ENCODE data around the gene SMAD7. TPM values are rescaled to one million over a fixed set of nuclear protein-coding genes. Genes with fewer than 3 reads are reported as not detected.
A peak's percentile ranks its signal among the peaks of the same experiment; 100 is the strongest.

The SMAD7 gene
- total RNA-seq, 4 donors from 2014 or later, result 9.1 to 13.4 (median 10.8) TPM

DNA sequence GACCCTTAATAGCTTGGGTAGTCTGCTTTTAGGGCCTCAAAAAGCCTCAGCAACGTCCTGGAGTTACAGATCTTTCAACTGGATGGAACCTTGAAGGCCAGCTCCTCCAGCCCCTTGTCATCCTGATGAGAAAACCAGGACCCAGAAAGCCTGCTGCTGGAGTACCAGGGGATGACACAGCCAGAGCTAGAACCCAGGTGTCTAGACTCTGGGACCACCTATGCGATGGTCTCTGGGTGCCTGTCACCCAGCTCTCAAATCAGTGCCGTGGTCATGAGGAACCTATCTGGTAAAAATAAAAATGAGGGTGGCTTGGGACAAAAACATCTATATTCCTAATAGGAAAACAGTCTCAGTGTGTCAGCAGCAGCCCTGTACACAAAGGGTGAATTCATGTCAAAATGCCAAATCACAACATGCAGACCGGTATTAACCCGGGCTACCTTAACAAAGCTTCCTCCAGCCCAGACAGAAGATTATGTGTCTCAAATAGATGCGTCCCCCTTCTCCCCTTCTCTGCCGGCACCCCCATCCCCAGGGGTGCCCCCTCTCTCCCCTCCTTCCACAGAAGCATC lies 28.5 kb downstream of the SMAD7 start:
- intact Hi-C loops (cut with DNase I; ENCODE audit: low total_unique reads) (no loop called here), in situ Hi-C loops (cut with MboI; ENCODE audit: low sequenced_read_pairs in 4 of 4) (no loop called here)
- Histone ChIP-seq H3K4me1 (peaks cover 19 to 53% of the 10 kb centered on the region in 2 donors), H3K9me3 (no peaks in the 10 kb centered on the region), H3K4me3 (peak overlapping the region in 3 of 4 donors; percentile 42 to 46 (median 43)), H3K27ac (peak overlapping the region; percentile 56 to 66 (median 62)), H3K36me3 (peaks cover 0 to 15% of the 10 kb centered on the region in 2 donors), H3K27me3 (no peaks in the 10 kb centered on the region)
- ATAC-seq, result no peak
- no peak for DNase-seq
- no peak for TF ChIP-seq CTCF (IDR thresholded peaks at IDR 0.05 in 4 of 5, conservative IDR thresholded peaks at IDR 0.05 in 1 of 5)
- no peak for TF ChIP-seq POLR2A (IDR thresholded peaks at IDR 0.05)

GRCh38 chr18:48921305-48922225 lies 29.2 kb downstream of the SMAD7 start:
- peak in 1 of 2 donors; percentile 38 for ATAC-seq
- H3K4me3 ChIP-seq, result no peak overlapping the region

DNA sequence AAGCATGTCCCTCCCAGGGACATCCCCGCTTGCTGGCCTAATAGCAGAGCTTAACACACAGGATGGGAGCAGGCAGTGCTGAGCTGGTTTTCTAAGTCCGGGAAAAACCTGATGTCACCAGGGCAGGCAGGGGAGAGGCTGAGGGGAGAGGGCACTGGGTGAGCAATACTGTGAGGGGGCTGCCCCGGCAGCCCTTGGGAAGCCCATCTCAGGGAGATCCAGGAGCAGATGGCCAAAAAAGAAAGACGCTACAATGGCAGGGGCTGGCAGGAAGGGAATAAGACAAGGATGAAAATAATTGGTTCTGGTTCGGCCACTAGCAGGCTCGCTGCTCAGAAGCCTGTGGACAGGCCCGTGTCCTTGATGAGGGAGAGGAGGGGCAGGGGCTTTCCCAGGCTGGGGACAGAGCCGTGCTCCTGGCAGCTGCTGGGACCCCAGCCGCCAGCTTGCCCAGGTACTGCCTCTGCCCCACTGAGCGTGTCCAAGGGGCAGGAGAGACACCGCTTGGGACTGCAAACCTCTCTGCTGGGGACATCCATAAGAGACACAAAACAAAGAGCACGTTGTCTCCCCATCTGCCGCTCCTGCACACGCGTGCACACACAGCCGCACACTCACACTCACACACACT lies 30.2 kb downstream of the SMAD7 start:
- TF ChIP-seq CTCF (IDR thresholded peaks at IDR 0.05 in 4 of 5, conservative IDR thresholded peaks at IDR 0.05 in 1 of 5) (no peak), POLR2A (IDR thresholded peaks at IDR 0.05) (no peak)
- in situ Hi-C loops (cut with MboI; ENCODE audit: low sequenced_read_pairs in 4 of 4), result no loop called here
- Histone ChIP-seq H3K27me3 (no peaks in the 10 kb centered on the region), H3K4me1 (peaks cover 19 to 39% of the 10 kb centered on the region in 2 donors), H3K36me3 (peaks cover 0 to 15% of the 10 kb centered on the region in 2 donors), H3K4me3 (no peak overlapping the region), H3K9me3 (no peaks in the 10 kb centered on the region), H3K27ac (no peak overlapping the region)
- intact Hi-C loops (cut with DNase I; ENCODE audit: low total_unique reads), result no loop called here
- no peak for DNase-seq
- no peak for ATAC-seq

More at GRCh38 chr18:48921305-48922225, 29.2 kb downstream of the SMAD7 start:
- H3K36me3 ChIP-seq, result peaks cover 0 to 15% of the 10 kb centered on the region in 2 donors
- in situ Hi-C loops (cut with MboI; ENCODE audit: low sequenced_read_pairs in 4 of 4) (no loop called here), intact Hi-C loops (cut with DNase I; ENCODE audit: low total_unique reads) (no loop called here)
- peak overlapping the region in 1 of 4 donors; percentile 26 for H3K27ac ChIP-seq
- DNase-seq, result no peak
- no peaks in the 10 kb centered on the region for H3K27me3 ChIP-seq
- no peaks in the 10 kb centered on the region for H3K9me3 ChIP-seq
- TF ChIP-seq CTCF (IDR thresholded peaks at IDR 0.05 in 4 of 5, conservative IDR thresholded peaks at IDR 0.05 in 1 of 5) (no peak), POLR2A (IDR thresholded peaks at IDR 0.05) (no peak)
- H3K4me1 ChIP-seq, result peaks cover 19 to 46% of the 10 kb centered on the region in 2 donors

GRCh38 chr18:48919547-48919946 lies 31.2 kb downstream of the SMAD7 start:
- no peak for DNase-seq
- no peak for ATAC-seq
- TF ChIP-seq CTCF (IDR thresholded peaks at IDR 0.05 in 4 of 5, conservative IDR thresholded peaks at IDR 0.05 in 1 of 5), result no peak
- TF ChIP-seq POLR2A (IDR thresholded peaks at IDR 0.05), result no peak
- Histone ChIP-seq H3K9me3 (no peaks in the 10 kb centered on the region), H3K4me1 (peaks cover 10 to 29% of the 10 kb centered on the region in 2 donors), H3K27me3 (no peaks in the 10 kb centered on the region), H3K27ac (no peak overlapping the region), H3K36me3 (peaks cover 0 to 15% of the 10 kb centered on the region in 2 donors), H3K4me3 (no peak overlapping the region)
- in situ Hi-C loops (cut with MboI; ENCODE audit: low sequenced_read_pairs in 4 of 4), result no loop called here
- intact Hi-C loops (cut with DNase I; ENCODE audit: low total_unique reads), result no loop called here

Measured in gastrocnemius medialis (tissue), 4 donors.